NT2/D1 (cell line): ENCODE results near the gene PANK4.

Source experiments
- DNase-seq: peaks from one replicate; pipeline ENCODE4 v3.0.0-alpha.2; 2011; ENCODE audit warnings: low read depth, low spot score
- H3K27me3 ChIP-seq: 2 replicates; pipeline ENCODE4 v1.6.0; 2011; ENCODE audit warnings: mild to moderate bottlenecking; ENCODE audit not compliant: insufficient read length, insufficient read depth
- H3K36me3 ChIP-seq: 2 replicates; pipeline ENCODE4 v1.6.1; 2011; ENCODE audit warnings: mild to moderate bottlenecking, low read length, mixed read lengths; ENCODE audit not compliant: insufficient read depth, insufficient read length
- H3K4me1 ChIP-seq: 2 replicates; pipeline ENCODE4 v1.5.1; 2011; ENCODE audit not compliant: insufficient read depth, insufficient read length
- H3K4me3 ChIP-seq: 2 replicates; pipeline ENCODE4 v1.5.1; 2011; ENCODE audit warnings: low read depth; ENCODE audit not compliant: insufficient read length
- H3K9ac ChIP-seq: 2 replicates; pipeline ENCODE4 v1.6.0; 2011; ENCODE audit warnings: low read depth; ENCODE audit not compliant: insufficient read length
- H3K9me3 ChIP-seq: 2 replicates; pipeline ENCODE4 v1.5.1; 2011; ENCODE audit warnings: mild to moderate bottlenecking, low read length; ENCODE audit not compliant: insufficient read depth
- SUZ12 ChIP-seq: IDR thresholded peaks from 2 replicates; pipeline ENCODE4 v1.6.1; 2011; ENCODE audit not compliant: insufficient read length, insufficient read depth; ENCODE audit errors: extremely low read depth
- YY1 ChIP-seq: IDR thresholded peaks from 2 replicates; pipeline ENCODE4 v1.6.1; 2011; ENCODE audit not compliant: insufficient read length, insufficient read depth
- ZNF274 ChIP-seq: IDR thresholded peaks from 2 replicates; pipeline ENCODE4 v1.6.1; 2011; ENCODE audit warnings: mild to moderate bottlenecking, low read depth, low read length

The PANK4 gene

GRCh38 chr1:2508180-2508579 lies 18.2 kb downstream of the PANK4 start:
- H3K27me3 ChIP-seq: no peaks in the 10 kb centered on the region
- no peak for DNase-seq
- H3K9ac ChIP-seq: no peak overlapping the region
- H3K36me3 ChIP-seq: peaks cover 60% of the 10 kb centered on the region
- TF ChIP-seq SUZ12 (no peak), ZNF274 (no peak), YY1 (no peak)
- H3K4me1 ChIP-seq: peaks cover under 1% of the 10 kb centered on the region
- no peak overlapping the region for H3K4me3 ChIP-seq
- H3K9me3 ChIP-seq: no peaks in the 10 kb centered on the region

- Histone ChIP-seq H3K27me3 (no peaks in the 10 kb centered on the region), H3K9ac (no peak overlapping the region), H3K4me1 (peaks cover 3% of the 10 kb centered on the region), H3K4me3 (no peak overlapping the region), H3K9me3 (no peaks in the 10 kb centered on the region), H3K36me3 (peaks cover 56% of the 10 kb centered on the region)
- TF ChIP-seq SUZ12 (no peak), YY1 (no peak), ZNF274 (no peak)
- DNase-seq: no peak
These were observed 18.6 kb downstream of the PANK4 start for GRCh38 chr1:2507744-2508155.

GRCh38 chr1:2506901-2507565 lies 19.4 kb downstream of the PANK4 start:
- no peak for DNase-seq
- H3K36me3 ChIP-seq: peaks cover 49% of the 10 kb centered on the region
- H3K4me1 ChIP-seq: peaks cover 3% of the 10 kb centered on the region

GRCh38 chr1:2506007-2506860 lies 20.2 kb downstream of the PANK4 start:
- Histone ChIP-seq H3K36me3 (peaks cover 41% of the 10 kb centered on the region), H3K9ac (no peak overlapping the region), H3K4me1 (peaks cover 3% of the 10 kb centered on the region), H3K27me3 (no peaks in the 10 kb centered on the region), H3K9me3 (no peaks in the 10 kb centered on the region), H3K4me3 (no peak overlapping the region)
- TF ChIP-seq SUZ12: no peak
- no peak for TF ChIP-seq YY1
- TF ChIP-seq ZNF274: no peak
- no peak for DNase-seq

More at GRCh38 chr1:2506901-2507565, 19.4 kb downstream of the PANK4 start:
- no peak for TF ChIP-seq ZNF274
- no peak for TF ChIP-seq YY1
- no peak for TF ChIP-seq SUZ12
- Histone ChIP-seq H3K4me3 (no peak overlapping the region), H3K27me3 (no peaks in the 10 kb centered on the region), H3K9ac (no peak overlapping the region), H3K9me3 (no peaks in the 10 kb centered on the region)

- Histone ChIP-seq H3K27me3 (no peaks in the 10 kb centered on the region), H3K4me1 (peaks cover 3% of the 10 kb centered on the region), H3K4me3 (no peak overlapping the region), H3K36me3 (peaks cover 34% of the 10 kb centered on the region), H3K9me3 (no peaks in the 10 kb centered on the region), H3K9ac (no peak overlapping the region)
- TF ChIP-seq ZNF274 (no peak), YY1 (no peak), SUZ12 (no peak)
- no peak for DNase-seq
These were observed 20.9 kb downstream of the PANK4 start for GRCh38 chr1:2505461-2505994.

- Histone ChIP-seq H3K9me3 (no peaks in the 10 kb centered on the region), H3K4me1 (peaks cover 3% of the 10 kb centered on the region), H3K4me3 (no peak overlapping the region), H3K9ac (no peak overlapping the region), H3K27me3 (no peaks in the 10 kb centered on the region), H3K36me3 (peaks cover 28% of the 10 kb centered on the region)
- no peak for DNase-seq
- TF ChIP-seq YY1 (no peak), ZNF274 (no peak), SUZ12 (no peak)
These were observed 21.5 kb downstream of the PANK4 start for GRCh38 chr1:2504949-2505272.
